Measurements from ENCODE around the gene LRG1. TPM values are rescaled to one million over a fixed set of nuclear protein-coding genes. Genes with fewer than 3 reads are reported as not detected.
A peak's percentile ranks its signal among the peaks of the same experiment; 100 is the strongest.

The LRG1 gene
- total and polyA plus RNA-seq, 2 of the 13 experiments (the other 11 are each of a cell fraction or from before 2014, with no cell fraction given), result 12.0 to 39.3 TPM

- TF ChIP-seq ETS1 (CRISPR knock-in tag; IDR thresholded peaks at IDR 0.05) (no peak), PITX1 (CRISPR knock-in tag; IDR thresholded peaks at IDR 0.05) (peak; percentile 19; the same call in 1 of the 2 replicates), POLR2A (IDR thresholded peaks at IDR 0.05; ENCODE audit: insufficient read depth in 1 of 2, low read depth in 2 of 2, low read length in 2 of 2) (no peak; a peak in 1 of 4 replicates), ZFP90 (CRISPR knock-in tag; IDR thresholded peaks at IDR 0.05; ENCODE audit: borderline replicate concordance) (no peak), MIER2 (CRISPR knock-in tag; IDR thresholded peaks at IDR 0.05) (no peak), FOXO1 (CRISPR knock-in tag; IDR thresholded peaks at IDR 0.05) (peak; percentile 47; the same call in 1 of the 2 replicates), SIX4 (CRISPR knock-in tag; IDR thresholded peaks at IDR 0.05) (no peak), FOXK1 (CRISPR knock-in tag; IDR thresholded peaks at IDR 0.05; ENCODE audit: borderline replicate concordance, low read depth) (no peak), ZNF691 (CRISPR knock-in tag; IDR thresholded peaks at IDR 0.05; ENCODE audit: borderline replicate concordance, low read depth) (no peak), TFDP1 (CRISPR knock-in tag; IDR thresholded peaks at IDR 0.05; ENCODE audit: borderline replicate concordance) (0 out of 2 replicates have a peak, but pooled peaks have one; percentile 30), BORCS8-MEF2B (CRISPR knock-in tag; IDR thresholded peaks at IDR 0.05) (no peak), RNF219 (CRISPR knock-in tag; IDR thresholded peaks at IDR 0.05) (no peak), FOSL2 (CRISPR knock-in tag; IDR thresholded peaks at IDR 0.05) (peak; percentile 25; the same call in 1 of the 2 replicates), ELF3 (CRISPR knock-in tag; IDR thresholded peaks at IDR 0.05) (peak; percentile 38; the same call in 1 of the 2 replicates), ZNF501 (CRISPR knock-in tag; IDR thresholded peaks at IDR 0.05) (no peak), ZNF597 (CRISPR knock-in tag; IDR thresholded peaks at IDR 0.05) (no peak), ZNF335 (CRISPR knock-in tag; IDR thresholded peaks at IDR 0.05) (0 out of 2 replicates have a peak, but pooled peaks have one; percentile 30), ZNF331 (CRISPR knock-in tag; IDR thresholded peaks at IDR 0.05) (peak; percentile 47), ZNF567 (CRISPR knock-in tag; IDR thresholded peaks at IDR 0.05; ENCODE audit: borderline replicate concordance) (no peak), DMAP1 (CRISPR knock-in tag; IDR thresholded peaks at IDR 0.05) (no peak), SNAPC2 (CRISPR knock-in tag; IDR thresholded peaks at IDR 0.05) (no peak), HNF1B (CRISPR knock-in tag; IDR thresholded peaks at IDR 0.05) (peak; percentile 18; the same call in 1 of the 2 replicates)
Measured at GRCh38 chr19:4521170-4521887, 18.5 kb downstream of the LRG1 start (continued).
